Parathyroid adenoma (tissue), 2 donors: ENCODE results near the gene DUSP10.

Experiments used
- H2AFZ ChIP-seq: fragments of 300-600 bp; sonication (generic); one replicate; pipeline ENCODE4 v1.7.0; 2017; ENCODE audit warnings: antibody characterized with exemption, mild to moderate bottlenecking
- H3K27ac ChIP-seq: fragments of 300-600 bp; sonication (generic); one replicate; pipeline ENCODE4 v1.7.0; 2017
- H3K27me3 ChIP-seq: fragments of 300-600 bp; sonication (generic); one replicate; pipeline ENCODE4 v1.7.0; 2017; ENCODE audit warnings: low read length; ENCODE audit not compliant: control insufficient read depth, insufficient read depth
- H3K36me3 ChIP-seq: fragments of 300-600 bp; sonication (generic); one replicate; pipeline ENCODE4 v1.7.0; 2017; ENCODE audit warnings: low read length; ENCODE audit not compliant: control insufficient read depth, insufficient read depth
- H3K4me1 ChIP-seq: fragments of 300-600 bp; sonication (generic); one replicate; pipeline ENCODE4 v1.7.0; 2017; ENCODE audit warnings: control low read depth
- H3K4me2 ChIP-seq: fragments of 300-600 bp; sonication (generic); one replicate; pipeline ENCODE4 v1.7.0; 2017; ENCODE audit warnings: low read length
- H3K4me3 ChIP-seq: fragments of 300-600 bp; sonication (generic); one replicate; pipeline ENCODE4 v1.7.0; 2017; ENCODE audit warnings: low read depth, low read length
- H3K79me2 ChIP-seq: fragments of 300-600 bp; sonication (generic); one replicate; pipeline ENCODE4 v1.7.0; 2017; ENCODE audit warnings: control low read depth
- H3K9ac ChIP-seq: fragments of 300-600 bp; sonication (generic); one replicate; pipeline ENCODE4 v1.7.0; 2017; ENCODE audit warnings: mild to moderate bottlenecking
- H3K9me3 ChIP-seq: fragments of 300-600 bp; sonication (generic); one replicate; pipeline ENCODE4 v1.7.0; 2017; ENCODE audit warnings: low read length; ENCODE audit not compliant: control insufficient read depth
- TF ChIP-seq, protein P1 (sequence below): fragments of 300-600 bp; sonication (generic); IDR thresholded peaks from one replicate; pipeline ENCODE4 v1.7.0; 2017; ENCODE audit warnings: antibody characterized with exemption, mild to moderate bottlenecking
- donor health status: primary hyperparathyroidism.

The DUSP10 gene

DNA sequence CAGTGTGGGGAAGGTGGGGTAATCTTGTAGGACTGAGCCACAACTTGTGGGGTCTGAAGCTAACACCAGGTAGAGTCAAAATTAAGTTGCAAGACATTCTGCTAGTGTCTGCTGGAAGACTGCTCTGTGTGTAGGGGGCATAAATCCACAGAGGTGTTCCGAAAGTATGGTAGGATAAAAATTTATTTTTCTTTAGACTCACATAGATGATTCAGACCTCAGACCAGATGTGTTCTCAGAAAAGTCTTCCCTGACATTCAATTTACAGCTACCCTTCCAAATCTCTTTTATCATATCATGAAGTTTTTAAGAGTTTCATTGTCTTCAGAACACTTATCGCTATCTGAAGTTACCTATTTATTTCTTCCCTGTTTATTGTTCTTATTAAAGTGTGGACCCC lies 21.3 kb downstream of the DUSP10 start:
- Histone ChIP-seq H3K4me1 (no peaks in the 10 kb centered on the region), H3K36me3 (no peaks in the 10 kb centered on the region), H3K9me3 (no peaks in the 10 kb centered on the region), H3K9ac (no peak overlapping the region), H3K27me3 (no peaks in the 10 kb centered on the region), H3K79me2 (no peaks in the 10 kb centered on the region), H3K4me2 (no peak overlapping the region), H3K4me3 (no peak overlapping the region), H3K27ac (no peak overlapping the region), H2AFZ (no peak overlapping the region)
- TF ChIP-seq, protein P1, sequence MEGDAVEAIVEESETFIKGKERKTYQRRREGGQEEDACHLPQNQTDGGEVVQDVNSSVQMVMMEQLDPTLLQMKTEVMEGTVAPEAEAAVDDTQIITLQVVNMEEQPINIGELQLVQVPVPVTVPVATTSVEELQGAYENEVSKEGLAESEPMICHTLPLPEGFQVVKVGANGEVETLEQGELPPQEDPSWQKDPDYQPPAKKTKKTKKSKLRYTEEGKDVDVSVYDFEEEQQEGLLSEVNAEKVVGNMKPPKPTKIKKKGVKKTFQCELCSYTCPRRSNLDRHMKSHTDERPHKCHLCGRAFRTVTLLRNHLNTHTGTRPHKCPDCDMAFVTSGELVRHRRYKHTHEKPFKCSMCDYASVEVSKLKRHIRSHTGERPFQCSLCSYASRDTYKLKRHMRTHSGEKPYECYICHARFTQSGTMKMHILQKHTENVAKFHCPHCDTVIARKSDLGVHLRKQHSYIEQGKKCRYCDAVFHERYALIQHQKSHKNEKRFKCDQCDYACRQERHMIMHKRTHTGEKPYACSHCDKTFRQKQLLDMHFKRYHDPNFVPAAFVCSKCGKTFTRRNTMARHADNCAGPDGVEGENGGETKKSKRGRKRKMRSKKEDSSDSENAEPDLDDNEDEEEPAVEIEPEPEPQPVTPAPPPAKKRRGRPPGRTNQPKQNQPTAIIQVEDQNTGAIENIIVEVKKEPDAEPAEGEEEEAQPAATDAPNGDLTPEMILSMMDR = no peak

DNA sequence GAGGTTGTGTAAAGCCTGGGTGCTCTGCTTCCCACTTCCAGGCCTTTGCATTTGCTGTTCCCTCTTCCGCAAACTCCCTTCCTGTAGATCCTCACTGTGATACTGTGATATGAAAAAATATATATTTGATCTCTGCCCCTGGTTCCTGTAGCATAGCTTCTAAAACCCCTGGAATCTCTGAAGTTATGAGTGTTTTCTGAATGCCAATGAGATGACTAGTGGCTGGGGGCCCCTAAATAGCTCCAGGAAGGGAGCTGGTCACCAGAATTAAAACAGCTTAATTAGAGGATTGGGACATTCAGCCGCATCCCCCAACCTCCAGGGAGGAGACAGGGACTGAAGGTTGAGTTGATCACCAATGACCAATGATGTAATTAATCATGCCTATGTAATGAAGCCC lies 21.9 kb downstream of the DUSP10 start:
- Histone ChIP-seq H3K9ac (no peak overlapping the region), H3K4me3 (no peak overlapping the region), H3K4me2 (no peak overlapping the region), H3K27me3 (no peaks in the 10 kb centered on the region), H3K9me3 (no peaks in the 10 kb centered on the region), H2AFZ (no peak overlapping the region), H3K79me2 (no peaks in the 10 kb centered on the region), H3K4me1 (no peaks in the 10 kb centered on the region), H3K36me3 (no peaks in the 10 kb centered on the region), H3K27ac (no peak overlapping the region)
- TF ChIP-seq, protein P1 = no peak

- no peak overlapping the region for H2AFZ ChIP-seq
- H3K79me2 ChIP-seq = no peaks in the 10 kb centered on the region
- no peak overlapping the region for H3K4me3 ChIP-seq
- no peaks in the 10 kb centered on the region for H3K9me3 ChIP-seq
- H3K36me3 ChIP-seq = no peaks in the 10 kb centered on the region
- no peaks in the 10 kb centered on the region for H3K27me3 ChIP-seq
- H3K4me1 ChIP-seq = no peaks in the 10 kb centered on the region
- H3K27ac ChIP-seq = no peak overlapping the region
- TF ChIP-seq, protein P1 = no peak
- no peak overlapping the region for H3K9ac ChIP-seq
- H3K4me2 ChIP-seq = no peak overlapping the region
Measured at GRCh38 chr1:221719278-221719597, 22.7 kb downstream of the DUSP10 start.

- Histone ChIP-seq H3K9ac (no peak overlapping the region), H3K27me3 (no peaks in the 10 kb centered on the region), H3K4me1 (no peaks in the 10 kb centered on the region), H2AFZ (no peak overlapping the region), H3K4me2 (no peak overlapping the region), H3K9me3 (no peaks in the 10 kb centered on the region), H3K79me2 (no peaks in the 10 kb centered on the region), H3K27ac (no peak overlapping the region), H3K4me3 (no peak overlapping the region), H3K36me3 (no peaks in the 10 kb centered on the region)
- TF ChIP-seq, protein P1 = no peak
Measured at GRCh38 chr1:221718381-221719277, 23.3 kb downstream of the DUSP10 start.

GRCh38 chr1:221717485-221717853 lies 24.4 kb downstream of the DUSP10 start:
- Histone ChIP-seq H3K9me3 (no peaks in the 10 kb centered on the region), H3K4me1 (no peaks in the 10 kb centered on the region), H3K79me2 (no peaks in the 10 kb centered on the region), H3K27ac (no peak overlapping the region), H3K36me3 (no peaks in the 10 kb centered on the region), H3K9ac (no peak overlapping the region), H3K4me3 (no peak overlapping the region), H3K4me2 (no peak overlapping the region), H2AFZ (no peak overlapping the region), H3K27me3 (no peaks in the 10 kb centered on the region)
- TF ChIP-seq, protein P1 = no peak
